Liver (tissue), 9 donors: ENCODE data around the gene ENTPD6. TPM values are rescaled to one million over a fixed set of nuclear protein-coding genes. Genes with fewer than 3 reads are reported as not detected.

ENCODE experiments used
- DNase-seq: peaks from one replicate; pipeline ENCODE4 v3.0.0-alpha.2; 2017; ENCODE audit warnings: low spot score
- H3K27ac ChIP-seq, 2 donors: one replicate each; pipeline ENCODE4 v1.7.0; 2013; ENCODE audit warnings: inconsistent platforms in 2 of 2, low read length in 2 of 2, control low read depth in 1 of 2, low read depth in 1 of 2, mild to moderate bottlenecking in 1 of 2
- H3K27me3 ChIP-seq, 4 donors: one replicate each; pipeline versions ENCODE4 v1.6.1 to v1.7.0; 2013; ENCODE audit warnings: low read length in 3 of 4, inconsistent platforms in 1 of 4, mild to moderate bottlenecking in 1 of 4, moderate library complexity in 1 of 4; ENCODE audit not compliant: control insufficient read depth in 4 of 4, insufficient read depth in 4 of 4
- H3K36me3 ChIP-seq, 4 donors: one replicate each; pipeline versions ENCODE4 v1.6.1 to v1.7.0; 2013; ENCODE audit warnings: low read length in 3 of 4, mild to moderate bottlenecking in 3 of 4, low read depth in 1 of 4, moderate library complexity in 1 of 4; ENCODE audit not compliant: control insufficient read depth in 4 of 4, insufficient read depth in 3 of 4
- H3K4me1 ChIP-seq, 4 donors: one replicate each; pipeline versions ENCODE4 v1.6.1 to v1.7.0; 2013; ENCODE audit warnings: low read length in 3 of 4, mild to moderate bottlenecking in 3 of 4, moderate library complexity in 1 of 4; ENCODE audit not compliant: control insufficient read depth in 4 of 4, insufficient read depth in 4 of 4
- H3K4me3 ChIP-seq, 3 donors: one replicate each; pipeline versions ENCODE4 v1.6.1 to v1.7.0; 2013; ENCODE audit warnings: low read length in 3 of 3, control low read depth in 1 of 3, low read depth in 1 of 3, mild to moderate bottlenecking in 1 of 3
- H3K9ac ChIP-seq, 2 donors: one replicate each; pipeline ENCODE4 v1.7.0; 2013; ENCODE audit warnings: low read length in 2 of 2, mild to moderate bottlenecking in 2 of 2, moderate library complexity in 2 of 2, control low read depth in 1 of 2, low read depth in 1 of 2
- H3K9me3 ChIP-seq, 4 donors: one replicate each; pipeline versions ENCODE4 v1.6.1 to v1.7.0; 2013; ENCODE audit warnings: low read length in 3 of 4; ENCODE audit not compliant: control insufficient read depth in 4 of 4
- EGR1 ChIP-seq, 2 donors: IDR thresholded peaks; 2 replicates each; pipeline ENCODE4 v1.6.1; 2016 to 2018; ENCODE audit warnings: antibody characterized with exemption in 2 of 2, low read depth in 2 of 2
- FOXA1 ChIP-seq: IDR thresholded peaks from 2 replicates; pipeline ENCODE4 v1.6.1; 2016; ENCODE audit warnings: antibody characterized with exemption
- FOXA2 ChIP-seq: IDR thresholded peaks from 2 replicates; pipeline ENCODE4 v1.6.1; 2016; ENCODE audit warnings: antibody characterized with exemption
- HNF4A ChIP-seq, 2 donors: conservative IDR thresholded peaks; 2 replicates each; pipeline ENCODE4 v1.6.1; 2016; ENCODE audit warnings: antibody characterized with exemption in 2 of 2, mild to moderate bottlenecking in 2 of 2
- HNF4G ChIP-seq: IDR thresholded peaks from 2 replicates; pipeline ENCODE4 v1.6.1; 2016; ENCODE audit warnings: antibody characterized with exemption
- JUND ChIP-seq, 2 donors: IDR thresholded peaks; 2 replicates each; pipeline ENCODE4 v1.6.1; 2016; ENCODE audit warnings: antibody characterized with exemption in 2 of 2
- NR2F2 ChIP-seq: IDR thresholded peaks from 2 replicates; pipeline ENCODE4 v1.6.1; 2016; ENCODE audit warnings: antibody characterized with exemption
- RAD21 ChIP-seq, 2 donors: IDR thresholded peaks; 2 replicates each; pipeline ENCODE4 v1.6.1; 2016; ENCODE audit warnings: antibody characterized with exemption in 2 of 2, mild to moderate bottlenecking in 2 of 2
- RXRA ChIP-seq, 2 donors: IDR thresholded peaks; 2 replicates each; pipeline ENCODE4 v1.6.1; 2017 to 2018; ENCODE audit warnings: antibody characterized with exemption in 2 of 2, mild to moderate bottlenecking in 1 of 2
- SP1 ChIP-seq: IDR thresholded peaks from 2 replicates; pipeline ENCODE4 v1.6.1; 2018; ENCODE audit warnings: antibody characterized with exemption, mild to moderate bottlenecking
- TAF1 ChIP-seq: conservative IDR thresholded peaks from 2 replicates; pipeline ENCODE4 v1.6.1; 2016; ENCODE audit warnings: antibody characterized with exemption, mild to moderate bottlenecking
- YY1 ChIP-seq: IDR thresholded peaks from 2 replicates; pipeline ENCODE4 v1.6.1; 2016; ENCODE audit warnings: antibody characterized with exemption, mild to moderate bottlenecking
- WGBS: extraction: QIAGEN DNeasy Blood & Tissue Kit; methylation state at CpG from one replicate; pipeline ENCODE4 v1.1.7; 2013; 5-methylcytosine and 5-hydroxymethylcytosine counted together
- polyA plus RNA-seq, 2 donors: library from polyadenylated mRNA; stranded (reverse) in 1 of 2; unstranded in 1 of 2; fragments of 200-250 nt in 1 of 2; fragments of >200 nt in 1 of 2; fragmentation: Nextera tagmentation in 1 of 2; extraction: Ambion mirVana in 1 of 2; gene quantifications; one replicate each; pipeline versions ENCODE4 v1.2.1 to v1.2.3, GENCODE V29; 2013 to 2015
- total RNA-seq, 2 donors: library from RNA; depleted of rRNA; stranded (reverse); fragments of >200 nt; gene quantifications; one replicate each; pipeline ENCODE4 v1.2.3, GENCODE V29; 2014
- TF ChIP-seq, protein P1 (sequence below): IDR thresholded peaks from 2 replicates; pipeline ENCODE4 v1.6.1; 2016; ENCODE audit warnings: antibody characterized with exemption
- TF ChIP-seq, protein P2 (sequence below): fragments of 150-350 bp; IDR thresholded peaks from 2 replicates; pipeline ENCODE4 v1.5.1; 2017; ENCODE audit warnings: improper control_type of control experiment, low read depth, low read length; ENCODE audit not compliant: missing input control
- TF ChIP-seq, protein P3 (sequence below): IDR thresholded peaks from 2 replicates; pipeline ENCODE4 v1.6.1; 2016; ENCODE audit warnings: antibody characterized with exemption
- TF ChIP-seq, protein P4 (sequence below): IDR thresholded peaks from 2 replicates; pipeline ENCODE4 v1.6.1; 2016; ENCODE audit warnings: antibody characterized with exemption, mild to moderate bottlenecking
- TF ChIP-seq, protein P5 (sequence below): IDR thresholded peaks from 2 replicates; pipeline ENCODE4 v1.6.1; 2016; ENCODE audit warnings: antibody characterized with exemption
- donor health status: healthy.
- donor health status: healthy.
- donor health status: healthy.
- donor health status: healthy.
- donor health status: healthy.

Gene ENTPD6
- total and polyA plus RNA-seq, 4 donors = 14.9 to 29.9 (median 24.4) TPM

DNA sequence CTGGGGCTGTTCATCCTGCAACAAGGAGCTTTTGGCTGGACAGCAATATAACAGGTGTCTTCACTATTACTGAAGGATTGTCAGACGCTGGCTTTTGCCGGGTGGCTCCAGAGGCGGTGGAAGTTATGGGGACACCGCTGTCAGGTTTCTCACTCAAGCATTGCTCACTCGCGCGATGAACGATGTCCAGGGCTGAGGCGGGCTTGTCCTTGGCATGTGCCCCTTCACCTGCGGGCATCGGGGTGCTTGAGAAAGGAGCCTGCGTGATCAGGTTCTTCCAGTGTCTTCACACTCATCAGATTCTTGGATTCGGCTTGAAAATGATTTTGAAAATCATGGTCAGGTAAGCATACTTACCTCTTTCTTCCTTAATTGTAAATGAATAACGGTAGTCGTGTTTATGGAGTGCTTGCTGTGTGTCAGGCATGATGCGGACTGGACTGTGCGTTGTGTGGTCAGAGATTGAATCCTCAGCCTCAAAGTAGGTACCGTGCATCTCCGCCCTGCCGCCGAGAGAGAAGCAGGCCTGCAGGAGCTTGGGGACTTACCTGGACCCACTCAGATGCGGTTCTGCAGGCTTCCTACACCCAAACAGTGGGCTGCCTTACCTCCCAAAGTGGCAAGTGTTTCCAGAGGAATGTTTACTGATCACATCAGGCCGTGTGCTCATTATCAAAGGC lies 34.1 kb downstream of the ENTPD6 start:
- Histone ChIP-seq H3K27ac (no peak overlapping the region), H3K9me3 (no peaks in the 10 kb centered on the region), H3K27me3 (no peaks in the 10 kb centered on the region), H3K4me3 (no peak overlapping the region), H3K4me1 (peaks cover 11 to 33% (median 29%) of the 10 kb centered on the region in 4 donors), H3K36me3 (no peaks in the 10 kb centered on the region), H3K9ac (no peak overlapping the region)
- WGBS = 94% methylated on average over 23 of the region's 23 CpGs
- no peak for DNase-seq
- TF ChIP-seq HNF4A (conservative IDR thresholded peaks at IDR 0.05) (no peak), FOXA2 (no peak), RAD21 (IDR thresholded peaks at IDR 0.05) (no peak), JUND (IDR thresholded peaks at IDR 0.05) (no peak), NR2F2 (no peak), TAF1 (no peak), SP1 (no peak), RXRA (IDR thresholded peaks at IDR 0.05) (no peak), YY1 (no peak), EGR1 (IDR thresholded peaks at IDR 0.05; ENCODE audit: low read depth in 2 of 2) (no peak)
- TF ChIP-seq, protein P1, sequence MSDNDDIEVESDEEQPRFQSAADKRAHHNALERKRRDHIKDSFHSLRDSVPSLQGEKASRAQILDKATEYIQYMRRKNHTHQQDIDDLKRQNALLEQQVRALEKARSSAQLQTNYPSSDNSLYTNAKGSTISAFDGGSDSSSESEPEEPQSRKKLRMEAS = no peak
- TF ChIP-seq, protein P2, sequence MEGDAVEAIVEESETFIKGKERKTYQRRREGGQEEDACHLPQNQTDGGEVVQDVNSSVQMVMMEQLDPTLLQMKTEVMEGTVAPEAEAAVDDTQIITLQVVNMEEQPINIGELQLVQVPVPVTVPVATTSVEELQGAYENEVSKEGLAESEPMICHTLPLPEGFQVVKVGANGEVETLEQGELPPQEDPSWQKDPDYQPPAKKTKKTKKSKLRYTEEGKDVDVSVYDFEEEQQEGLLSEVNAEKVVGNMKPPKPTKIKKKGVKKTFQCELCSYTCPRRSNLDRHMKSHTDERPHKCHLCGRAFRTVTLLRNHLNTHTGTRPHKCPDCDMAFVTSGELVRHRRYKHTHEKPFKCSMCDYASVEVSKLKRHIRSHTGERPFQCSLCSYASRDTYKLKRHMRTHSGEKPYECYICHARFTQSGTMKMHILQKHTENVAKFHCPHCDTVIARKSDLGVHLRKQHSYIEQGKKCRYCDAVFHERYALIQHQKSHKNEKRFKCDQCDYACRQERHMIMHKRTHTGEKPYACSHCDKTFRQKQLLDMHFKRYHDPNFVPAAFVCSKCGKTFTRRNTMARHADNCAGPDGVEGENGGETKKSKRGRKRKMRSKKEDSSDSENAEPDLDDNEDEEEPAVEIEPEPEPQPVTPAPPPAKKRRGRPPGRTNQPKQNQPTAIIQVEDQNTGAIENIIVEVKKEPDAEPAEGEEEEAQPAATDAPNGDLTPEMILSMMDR = no peak
- TF ChIP-seq, protein P3, sequence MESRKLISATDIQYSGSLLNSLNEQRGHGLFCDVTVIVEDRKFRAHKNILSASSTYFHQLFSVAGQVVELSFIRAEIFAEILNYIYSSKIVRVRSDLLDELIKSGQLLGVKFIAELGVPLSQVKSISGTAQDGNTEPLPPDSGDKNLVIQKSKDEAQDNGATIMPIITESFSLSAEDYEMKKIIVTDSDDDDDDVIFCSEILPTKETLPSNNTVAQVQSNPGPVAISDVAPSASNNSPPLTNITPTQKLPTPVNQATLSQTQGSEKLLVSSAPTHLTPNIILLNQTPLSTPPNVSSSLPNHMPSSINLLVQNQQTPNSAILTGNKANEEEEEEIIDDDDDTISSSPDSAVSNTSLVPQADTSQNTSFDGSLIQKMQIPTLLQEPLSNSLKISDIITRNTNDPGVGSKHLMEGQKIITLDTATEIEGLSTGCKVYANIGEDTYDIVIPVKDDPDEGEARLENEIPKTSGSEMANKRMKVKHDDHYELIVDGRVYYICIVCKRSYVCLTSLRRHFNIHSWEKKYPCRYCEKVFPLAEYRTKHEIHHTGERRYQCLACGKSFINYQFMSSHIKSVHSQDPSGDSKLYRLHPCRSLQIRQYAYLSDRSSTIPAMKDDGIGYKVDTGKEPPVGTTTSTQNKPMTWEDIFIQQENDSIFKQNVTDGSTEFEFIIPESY = no peak
- TF ChIP-seq, protein P4, sequence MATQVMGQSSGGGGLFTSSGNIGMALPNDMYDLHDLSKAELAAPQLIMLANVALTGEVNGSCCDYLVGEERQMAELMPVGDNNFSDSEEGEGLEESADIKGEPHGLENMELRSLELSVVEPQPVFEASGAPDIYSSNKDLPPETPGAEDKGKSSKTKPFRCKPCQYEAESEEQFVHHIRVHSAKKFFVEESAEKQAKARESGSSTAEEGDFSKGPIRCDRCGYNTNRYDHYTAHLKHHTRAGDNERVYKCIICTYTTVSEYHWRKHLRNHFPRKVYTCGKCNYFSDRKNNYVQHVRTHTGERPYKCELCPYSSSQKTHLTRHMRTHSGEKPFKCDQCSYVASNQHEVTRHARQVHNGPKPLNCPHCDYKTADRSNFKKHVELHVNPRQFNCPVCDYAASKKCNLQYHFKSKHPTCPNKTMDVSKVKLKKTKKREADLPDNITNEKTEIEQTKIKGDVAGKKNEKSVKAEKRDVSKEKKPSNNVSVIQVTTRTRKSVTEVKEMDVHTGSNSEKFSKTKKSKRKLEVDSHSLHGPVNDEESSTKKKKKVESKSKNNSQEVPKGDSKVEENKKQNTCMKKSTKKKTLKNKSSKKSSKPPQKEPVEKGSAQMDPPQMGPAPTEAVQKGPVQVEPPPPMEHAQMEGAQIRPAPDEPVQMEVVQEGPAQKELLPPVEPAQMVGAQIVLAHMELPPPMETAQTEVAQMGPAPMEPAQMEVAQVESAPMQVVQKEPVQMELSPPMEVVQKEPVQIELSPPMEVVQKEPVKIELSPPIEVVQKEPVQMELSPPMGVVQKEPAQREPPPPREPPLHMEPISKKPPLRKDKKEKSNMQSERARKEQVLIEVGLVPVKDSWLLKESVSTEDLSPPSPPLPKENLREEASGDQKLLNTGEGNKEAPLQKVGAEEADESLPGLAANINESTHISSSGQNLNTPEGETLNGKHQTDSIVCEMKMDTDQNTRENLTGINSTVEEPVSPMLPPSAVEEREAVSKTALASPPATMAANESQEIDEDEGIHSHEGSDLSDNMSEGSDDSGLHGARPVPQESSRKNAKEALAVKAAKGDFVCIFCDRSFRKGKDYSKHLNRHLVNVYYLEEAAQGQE = no peak

DNA sequence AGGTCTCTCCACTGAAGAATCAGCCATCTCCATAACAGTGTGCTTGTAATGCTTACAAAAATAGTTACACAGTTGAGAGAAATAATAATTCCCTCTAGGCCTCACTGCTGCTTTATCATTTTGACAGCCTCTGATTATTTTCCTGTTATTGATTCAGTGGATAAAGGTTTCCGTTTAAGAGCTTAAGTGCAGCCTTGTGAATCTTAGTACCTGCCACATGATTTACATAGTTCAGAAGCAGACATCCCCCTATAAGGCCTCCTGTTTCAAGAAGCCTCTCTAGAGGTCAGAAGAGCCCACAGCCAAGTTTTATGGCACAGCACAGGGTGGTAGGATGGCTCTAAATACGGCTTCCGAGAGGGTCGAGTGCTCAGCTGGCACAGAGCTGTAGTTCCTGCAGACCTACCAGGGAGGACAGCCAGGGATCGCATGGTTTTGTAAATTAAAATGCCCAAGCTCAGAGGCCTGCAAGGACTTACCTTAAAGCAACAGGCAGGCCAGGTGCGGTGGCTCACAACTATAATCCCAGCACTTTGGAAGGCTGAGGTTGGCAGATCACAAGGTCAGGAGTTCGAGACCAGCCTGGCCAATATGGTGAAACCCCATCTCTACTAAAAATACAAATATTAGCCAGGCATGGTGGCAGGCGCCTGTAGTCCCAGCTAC lies 34.8 kb downstream of the ENTPD6 start:
- DNase-seq = no peak
- Histone ChIP-seq H3K9me3 (no peaks in the 10 kb centered on the region), H3K4me3 (no peak overlapping the region), H3K36me3 (no peaks in the 10 kb centered on the region), H3K9ac (no peak overlapping the region), H3K4me1 (peaks cover 11 to 33% (median 29%) of the 10 kb centered on the region in 4 donors), H3K27me3 (no peaks in the 10 kb centered on the region), H3K27ac (no peak overlapping the region)
- 88% methylated on average over 8 of the region's 8 CpGs for WGBS
- TF ChIP-seq FOXA2 = no peak
- TF ChIP-seq RAD21 (IDR thresholded peaks at IDR 0.05) = no peak
- TF ChIP-seq, protein P1 = no peak
- TF ChIP-seq, protein P2 = no peak
- no peak for TF ChIP-seq TAF1
- no peak for TF ChIP-seq YY1
- TF ChIP-seq HNF4G = no peak
- no peak for TF ChIP-seq SP1
- TF ChIP-seq, protein P3 = no peak
- TF ChIP-seq EGR1 (IDR thresholded peaks at IDR 0.05; ENCODE audit: low read depth in 2 of 2) = no peak
- TF ChIP-seq RXRA (IDR thresholded peaks at IDR 0.05) = no peak
- TF ChIP-seq HNF4A (conservative IDR thresholded peaks at IDR 0.05) = no peak
- no peak for TF ChIP-seq FOXA1
- TF ChIP-seq, protein P5, sequence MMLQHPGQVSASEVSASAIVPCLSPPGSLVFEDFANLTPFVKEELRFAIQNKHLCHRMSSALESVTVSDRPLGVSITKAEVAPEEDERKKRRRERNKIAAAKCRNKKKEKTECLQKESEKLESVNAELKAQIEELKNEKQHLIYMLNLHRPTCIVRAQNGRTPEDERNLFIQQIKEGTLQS = no peak
